HEK293T (cell line): ENCODE results near the gene ATP9A.

ENCODE experiments used
- ARNT ChIP-seq: fragments of 450-650 bp; IDR thresholded peaks from 2 replicates; pipeline ENCODE4 v1.6.1; 2017; ENCODE audit warnings: mild to moderate bottlenecking
- BHLHE40 ChIP-seq: fragments of 450-650 bp; IDR thresholded peaks from 2 replicates; pipeline ENCODE4 v1.6.1; 2016; ENCODE audit warnings: mild to moderate bottlenecking, moderate library complexity, borderline replicate concordance
- FOXK2 ChIP-seq: fragments of 450-650 bp; IDR thresholded peaks from 2 replicates; pipeline ENCODE4 v1.6.1; 2016; ENCODE audit warnings: mild to moderate bottlenecking
- HDGF ChIP-seq: fragments of 450-650 bp; IDR thresholded peaks from 2 replicates; pipeline ENCODE4 v1.6.1; 2017; ENCODE audit warnings: antibody characterized with exemption, borderline replicate concordance
- PKNOX1 ChIP-seq: fragments of 450-650 bp; IDR thresholded peaks from 2 replicates; pipeline ENCODE4 v1.6.1; 2016
- SP1 ChIP-seq: fragments of 450-650 bp; IDR thresholded peaks from 2 replicates; pipeline ENCODE4 v1.6.1; 2017
- SUZ12 ChIP-seq: fragments of 450-650 bp; IDR thresholded peaks from 2 replicates; pipeline ENCODE4 v1.6.1; 2016; ENCODE audit warnings: mild to moderate bottlenecking
- TARDBP ChIP-seq: fragments of 450-650 bp; IDR thresholded peaks from 2 replicates; pipeline ENCODE4 v1.6.1; 2016

DNA sequence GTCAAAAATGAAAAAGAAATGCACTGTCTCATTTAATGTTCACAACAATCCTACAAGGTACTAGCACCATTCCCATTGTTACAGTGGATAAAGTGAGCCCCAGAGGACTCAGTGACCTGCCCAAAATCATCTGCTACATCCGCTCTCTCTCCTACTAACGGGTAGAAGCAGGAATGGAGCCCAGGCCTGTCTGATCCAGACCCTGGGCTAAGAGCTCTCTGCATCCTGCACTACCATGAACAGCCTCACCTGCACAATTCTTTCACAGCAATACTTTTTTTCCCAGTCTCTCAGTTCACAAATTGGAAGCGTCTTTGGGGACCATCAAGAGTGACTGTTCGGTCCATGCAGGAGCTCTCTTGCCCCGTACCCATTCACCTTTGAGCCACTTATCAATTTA is 31.2 kb downstream of the ATP9A start:
- TF ChIP-seq SUZ12 (no peak), BHLHE40 (no peak), TARDBP (no peak), SP1 (no peak), ARNT (no peak), PKNOX1 (no peak), HDGF (no peak), FOXK2 (no peak)
